SU-DHL-6 (cell line): ENCODE data around the gene UBAC2.

Source experiments
- H2AFZ ChIP-seq: fragments of 200-600 bp; sonication (generic); 2 replicates; pipeline ENCODE4 v1.6.1; 2014; ENCODE audit warnings: low read depth, mild to moderate bottlenecking, moderate library complexity, mixed read lengths, antibody characterized with exemption, low read length; ENCODE audit not compliant: severe bottlenecking
- H3F3A ChIP-seq: fragments of 200-600 bp; shearing (Covaris generic); 2 replicates; pipeline ENCODE4 v1.6.0; 2016; ENCODE audit warnings: antibody characterized with exemption, mild to moderate bottlenecking; ENCODE audit not compliant: insufficient read depth
- H3K27ac ChIP-seq: fragments of 200-600 bp; sonication (generic); 2 replicates; pipeline ENCODE4 v1.5.1; 2016; ENCODE audit warnings: low read depth, mild to moderate bottlenecking, low read length, moderate library complexity, mixed read lengths
- H3K27me3 ChIP-seq: fragments of 200-600 bp; sonication (generic), shearing (Covaris generic); 2 replicates; pipeline ENCODE4 v1.6.0; 2014; ENCODE audit warnings: mild to moderate bottlenecking, low read length
- H3K36me3 ChIP-seq: fragments of 200-600 bp; sonication (generic); 2 replicates; pipeline ENCODE4 v1.6.1; 2014; ENCODE audit warnings: mild to moderate bottlenecking, low read length, mixed read lengths
- H3K4me2 ChIP-seq: fragments of 300-600, 200-600 bp; shearing (Covaris generic), sonication (generic); 2 replicates; pipeline ENCODE4 v1.6.0; 2014; ENCODE audit warnings: low read length, low read depth, mild to moderate bottlenecking; ENCODE audit not compliant: poor library complexity, severe bottlenecking
- H3K4me3 ChIP-seq: fragments of 200-600 bp; sonication (generic); 2 replicates; pipeline ENCODE4 v1.5.1; 2014; ENCODE audit warnings: antibody characterized with exemption, low read length, mild to moderate bottlenecking, mixed read lengths; ENCODE audit not compliant: insufficient read depth, poor library complexity, severe bottlenecking
- H3K79me2 ChIP-seq: fragments of 200-600 bp; sonication (generic); 2 replicates; pipeline ENCODE4 v1.6.1; 2014; ENCODE audit warnings: mild to moderate bottlenecking, low read length, moderate library complexity; ENCODE audit not compliant: insufficient read depth
- H3K9ac ChIP-seq: fragments of 200-600 bp; sonication (generic); 2 replicates; pipeline ENCODE4 v1.7.0; 2014; ENCODE audit warnings: mild to moderate bottlenecking, low read length
- H3K9me2 ChIP-seq: fragments of 200-600 bp; sonication (generic); replicated peaks from 2 replicates; pipeline ENCODE4 v1.6.1; 2014; ENCODE audit warnings: low read length; ENCODE audit not compliant: insufficient read depth
- H3K9me3 ChIP-seq: fragments of 200-600 bp; sonication (generic); 2 replicates; pipeline ENCODE4 v1.6.1; 2014; ENCODE audit warnings: low read length, mixed read lengths; ENCODE audit not compliant: insufficient read depth
- H4K20me1 ChIP-seq: fragments of 200-600 bp; sonication (generic); 2 replicates; pipeline ENCODE4 v1.6.1; 2014; ENCODE audit warnings: low read depth, mild to moderate bottlenecking, antibody characterized with exemption, low read length, moderate library complexity, mixed read lengths
- CTCF ChIP-seq: fragments of 200-600 bp; sonication (generic); IDR thresholded peaks from one replicate; pipeline ENCODE4 v1.5.1; 2017; ENCODE audit warnings: antibody characterized with exemption, mild to moderate bottlenecking, low read length, moderate library complexity; ENCODE audit not compliant: insufficient read depth, poor library complexity, severe bottlenecking
- EZH2phosphoT487 ChIP-seq: fragments of 200-600 bp; sonication (generic), shearing (Covaris generic); conservative IDR thresholded peaks from 2 replicates; pipeline ENCODE4 v1.6.1; 2018; ENCODE audit warnings: mild to moderate bottlenecking, antibody characterized with exemption, low read length, moderate library complexity, mixed read lengths

Gene UBAC2

DNA sequence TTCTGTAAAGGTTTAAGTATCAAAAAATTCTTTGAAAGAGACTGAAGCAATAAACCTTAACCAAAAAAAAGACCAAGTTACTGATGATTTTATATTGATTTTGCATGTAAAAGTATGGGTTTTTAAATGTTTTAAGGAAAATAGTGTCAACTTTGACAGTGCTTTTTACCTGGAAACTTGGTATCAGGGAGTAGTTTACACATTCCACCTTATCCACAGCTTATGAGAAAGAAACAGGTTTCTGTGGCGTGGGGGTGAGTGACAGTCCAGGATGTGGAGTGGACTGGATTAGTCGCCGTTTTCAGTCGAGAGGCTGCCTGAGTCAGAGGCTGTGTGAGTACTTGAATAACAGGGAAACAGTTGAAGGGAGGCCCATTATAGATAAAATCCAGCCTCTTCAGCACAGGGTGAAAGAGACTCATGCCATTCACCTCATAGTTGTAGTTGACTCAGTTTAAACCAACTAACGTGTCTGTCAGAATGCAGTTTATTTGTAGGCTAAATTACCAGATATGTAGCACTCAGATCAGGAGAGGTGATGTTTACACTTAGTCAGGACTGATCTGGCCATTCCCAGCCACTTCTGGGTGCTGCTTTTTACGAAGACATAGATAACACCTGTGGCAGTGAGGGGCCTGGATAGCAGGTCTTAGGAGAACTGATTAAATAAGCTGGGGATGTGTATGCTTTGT is 107.1 kb downstream of the UBAC2 start:
- Histone ChIP-seq H3K9me3 (no peaks in the 10 kb centered on the region), H3K27ac (no peak overlapping the region), H3K4me2 (no peak overlapping the region), H3K79me2 (no peaks in the 10 kb centered on the region), H4K20me1 (no peaks in the 10 kb centered on the region), H3K9ac (no peak overlapping the region), H3K36me3 (no peaks in the 10 kb centered on the region), H3K4me3 (no peak overlapping the region), H2AFZ (no peak overlapping the region), H3K27me3 (no peaks in the 10 kb centered on the region), H3F3A (no peaks in the 10 kb centered on the region), H3K9me2 (no peaks in the 10 kb centered on the region)
- no peak for TF ChIP-seq CTCF
- TF ChIP-seq EZH2phosphoT487 = no peak

DNA sequence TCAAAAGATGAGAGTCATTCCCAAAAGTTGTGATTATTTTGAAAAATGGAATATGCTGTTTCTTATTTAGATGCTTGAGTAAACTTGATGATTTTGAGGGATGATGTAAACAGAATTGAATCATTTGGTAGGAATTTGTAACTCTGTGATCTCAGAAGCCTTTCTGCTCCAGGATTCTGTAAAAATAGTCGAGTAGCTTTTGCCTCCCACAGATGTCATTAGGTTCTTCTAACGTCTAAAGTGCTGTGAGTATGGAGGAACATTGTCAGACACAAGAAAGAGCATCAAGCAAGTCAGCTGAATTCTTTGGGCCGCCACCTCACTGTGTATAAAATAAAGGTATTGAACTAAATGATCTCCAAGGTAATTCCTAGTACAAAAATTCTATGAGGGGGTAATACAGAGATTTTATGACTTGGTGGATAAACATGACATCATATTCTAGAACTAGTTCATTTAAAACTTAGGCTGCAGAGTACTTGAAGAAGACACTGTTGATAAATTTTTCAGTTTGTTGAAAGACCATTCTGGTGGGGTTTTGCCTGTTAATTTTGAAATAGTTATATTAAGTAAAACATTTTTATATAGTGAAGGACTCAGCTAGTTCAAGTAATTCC is 107.9 kb downstream of the UBAC2 start:
- Histone ChIP-seq H3K27me3 (no peaks in the 10 kb centered on the region), H3K9ac (no peak overlapping the region), H3K9me2 (no peaks in the 10 kb centered on the region), H3K4me3 (no peak overlapping the region), H2AFZ (no peak overlapping the region), H3K9me3 (no peaks in the 10 kb centered on the region), H3K4me2 (no peak overlapping the region), H3K27ac (no peak overlapping the region), H3K79me2 (no peaks in the 10 kb centered on the region), H3F3A (no peaks in the 10 kb centered on the region), H4K20me1 (no peaks in the 10 kb centered on the region), H3K36me3 (no peaks in the 10 kb centered on the region)
- TF ChIP-seq EZH2phosphoT487 = no peak
- TF ChIP-seq CTCF = no peak

DNA sequence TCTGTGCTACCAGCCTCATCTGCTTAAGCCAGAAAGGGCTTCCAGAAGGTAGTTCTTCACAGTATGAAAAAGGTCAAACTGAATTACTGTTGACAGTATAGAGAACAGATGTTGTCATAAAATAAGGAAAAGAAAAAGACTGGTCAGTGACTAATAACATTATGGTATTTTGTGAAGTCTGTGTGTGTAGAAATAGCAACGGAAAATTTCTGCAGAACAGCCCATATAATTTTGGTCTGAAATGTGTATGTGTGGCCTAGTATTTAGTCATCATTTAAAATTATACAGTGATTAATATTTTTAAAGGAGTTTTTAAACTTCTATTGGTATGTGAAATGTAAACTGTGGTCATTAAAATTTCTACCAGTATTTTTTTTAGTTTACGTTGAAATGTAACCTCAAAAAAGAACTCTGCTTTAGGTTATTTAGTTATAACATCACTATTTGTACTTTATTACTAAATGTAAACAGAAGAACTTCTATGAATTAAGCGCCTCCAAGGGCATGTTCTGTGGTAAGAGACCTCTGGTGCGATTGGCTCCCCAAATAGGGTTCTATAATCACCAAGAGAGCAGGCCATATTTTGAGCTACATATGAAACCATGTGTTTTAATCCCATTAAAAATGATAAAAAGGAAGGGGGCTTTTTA is 109.9 kb downstream of the UBAC2 start:
- Histone ChIP-seq H3K9me2 (no peaks in the 10 kb centered on the region), H4K20me1 (no peaks in the 10 kb centered on the region), H3K9ac (no peak overlapping the region), H3F3A (no peaks in the 10 kb centered on the region), H2AFZ (no peak overlapping the region), H3K36me3 (no peaks in the 10 kb centered on the region), H3K4me3 (no peak overlapping the region), H3K9me3 (no peaks in the 10 kb centered on the region), H3K27ac (no peak overlapping the region), H3K79me2 (no peaks in the 10 kb centered on the region), H3K27me3 (no peaks in the 10 kb centered on the region), H3K4me2 (no peak overlapping the region)
- no peak for TF ChIP-seq EZH2phosphoT487
- TF ChIP-seq CTCF = no peak
